K562 (cell line): ENCODE results near the gene FGD6.

Experiments
- CBFB ChIP-seq: sonication (generic); formaldehyde crosslinking; IDR thresholded peaks from 2 replicates; pipeline ENCODE4 v1.4.0; 2020; ENCODE audit warnings: mild to moderate bottlenecking, missing genetic modification reagents
- FOXJ2 ChIP-seq: fragments of 200-800 bp; sonication (Bioruptor generic); IDR thresholded peaks from 2 replicates; pipeline ENCODE4 v1.6.1; 2016; ENCODE audit warnings: missing genetic modification characterization, missing compliant biosample characterization
- HDGF ChIP-seq: fragments of 450-650 bp; IDR thresholded peaks from 2 replicates; pipeline ENCODE4 v1.6.1; 2016
- ZNF197 ChIP-seq: fragments of 200-800 bp; sonication (Bioruptor generic); IDR thresholded peaks from 2 replicates; pipeline ENCODE4 v1.6.1; 2016; ENCODE audit warnings: low read depth, missing genetic modification characterization, missing compliant biosample characterization
- ZNF707 ChIP-seq: fragments of 250-450 bp; sonication (Bioruptor Pico); conservative IDR thresholded peaks from 2 replicates; pipeline ENCODE4 v1.8.0; 2022; ENCODE audit warnings: inconsistent platforms, mild to moderate bottlenecking, moderate library complexity
- TF ChIP-seq, protein P1 (sequence below): fragments of 150-350 bp; conservative IDR thresholded peaks from 2 replicates; pipeline ENCODE4 v1.6.1; 2014; ENCODE audit warnings: low read length
- TF ChIP-seq, protein P2 (sequence below): sonication (generic); formaldehyde crosslinking; IDR thresholded peaks from 2 replicates; pipeline ENCODE4 v1.5.0; 2020; ENCODE audit warnings: missing genetic modification reagents
- TF ChIP-seq, protein P3 (sequence below): fragments of 250-450 bp; sonication (Bioruptor Pico); IDR thresholded peaks from 2 replicates; pipeline ENCODE4 v1.4.0; 2020
- TF ChIP-seq, protein P4 (sequence below): sonication (generic); formaldehyde crosslinking; IDR thresholded peaks from 2 replicates; pipeline ENCODE4 v1.8.1; 2022; ENCODE audit warnings: missing genetic modification reagents
- TF ChIP-seq, protein P5 (sequence below): sonication (generic); formaldehyde crosslinking; IDR thresholded peaks from 2 replicates; pipeline ENCODE4 v1.9.0; 2022; ENCODE audit warnings: mild to moderate bottlenecking, missing genetic modification reagents

DNA sequence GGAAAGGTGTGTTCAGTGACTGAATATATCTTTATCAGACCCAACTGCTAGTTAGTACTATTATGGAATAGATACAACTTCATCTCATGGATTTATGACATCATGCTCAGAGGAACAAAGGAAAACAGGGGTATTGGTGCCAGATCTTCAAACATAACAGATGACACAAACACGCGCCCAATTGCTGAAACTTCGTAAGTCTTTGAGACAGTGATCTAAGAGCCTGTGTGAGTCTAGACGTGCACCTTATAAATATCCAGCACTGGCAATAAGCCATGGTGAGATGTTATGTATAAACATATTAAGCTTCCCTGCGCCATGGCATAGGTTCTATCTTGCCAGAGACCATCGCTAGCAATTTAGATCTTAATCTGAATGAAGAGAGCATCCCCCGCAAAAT, 101.6 kb downstream of the FGD6 start:
- TF ChIP-seq ZNF197 (CRISPR knock-in tag), result no peak
- TF ChIP-seq, protein P1, sequence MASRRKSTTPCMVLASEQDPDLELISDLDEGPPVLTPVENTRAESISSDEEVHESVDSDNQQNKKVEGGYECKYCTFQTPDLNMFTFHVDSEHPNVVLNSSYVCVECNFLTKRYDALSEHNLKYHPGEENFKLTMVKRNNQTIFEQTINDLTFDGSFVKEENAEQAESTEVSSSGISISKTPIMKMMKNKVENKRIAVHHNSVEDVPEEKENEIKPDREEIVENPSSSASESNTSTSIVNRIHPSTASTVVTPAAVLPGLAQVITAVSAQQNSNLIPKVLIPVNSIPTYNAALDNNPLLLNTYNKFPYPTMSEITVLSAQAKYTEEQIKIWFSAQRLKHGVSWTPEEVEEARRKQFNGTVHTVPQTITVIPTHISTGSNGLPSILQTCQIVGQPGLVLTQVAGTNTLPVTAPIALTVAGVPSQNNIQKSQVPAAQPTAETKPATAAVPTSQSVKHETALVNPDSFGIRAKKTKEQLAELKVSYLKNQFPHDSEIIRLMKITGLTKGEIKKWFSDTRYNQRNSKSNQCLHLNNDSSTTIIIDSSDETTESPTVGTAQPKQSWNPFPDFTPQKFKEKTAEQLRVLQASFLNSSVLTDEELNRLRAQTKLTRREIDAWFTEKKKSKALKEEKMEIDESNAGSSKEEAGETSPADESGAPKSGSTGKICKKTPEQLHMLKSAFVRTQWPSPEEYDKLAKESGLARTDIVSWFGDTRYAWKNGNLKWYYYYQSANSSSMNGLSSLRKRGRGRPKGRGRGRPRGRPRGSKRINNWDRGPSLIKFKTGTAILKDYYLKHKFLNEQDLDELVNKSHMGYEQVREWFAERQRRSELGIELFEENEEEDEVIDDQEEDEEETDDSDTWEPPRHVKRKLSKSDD, result no peak
- TF ChIP-seq, protein P2, sequence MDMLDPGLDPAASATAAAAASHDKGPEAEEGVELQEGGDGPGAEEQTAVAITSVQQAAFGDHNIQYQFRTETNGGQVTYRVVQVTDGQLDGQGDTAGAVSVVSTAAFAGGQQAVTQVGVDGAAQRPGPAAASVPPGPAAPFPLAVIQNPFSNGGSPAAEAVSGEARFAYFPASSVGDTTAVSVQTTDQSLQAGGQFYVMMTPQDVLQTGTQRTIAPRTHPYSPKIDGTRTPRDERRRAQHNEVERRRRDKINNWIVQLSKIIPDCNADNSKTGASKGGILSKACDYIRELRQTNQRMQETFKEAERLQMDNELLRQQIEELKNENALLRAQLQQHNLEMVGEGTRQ (CRISPR knock-in tag), result no peak
- no peak for TF ChIP-seq FOXJ2 (tag)
- TF ChIP-seq, protein P3, sequence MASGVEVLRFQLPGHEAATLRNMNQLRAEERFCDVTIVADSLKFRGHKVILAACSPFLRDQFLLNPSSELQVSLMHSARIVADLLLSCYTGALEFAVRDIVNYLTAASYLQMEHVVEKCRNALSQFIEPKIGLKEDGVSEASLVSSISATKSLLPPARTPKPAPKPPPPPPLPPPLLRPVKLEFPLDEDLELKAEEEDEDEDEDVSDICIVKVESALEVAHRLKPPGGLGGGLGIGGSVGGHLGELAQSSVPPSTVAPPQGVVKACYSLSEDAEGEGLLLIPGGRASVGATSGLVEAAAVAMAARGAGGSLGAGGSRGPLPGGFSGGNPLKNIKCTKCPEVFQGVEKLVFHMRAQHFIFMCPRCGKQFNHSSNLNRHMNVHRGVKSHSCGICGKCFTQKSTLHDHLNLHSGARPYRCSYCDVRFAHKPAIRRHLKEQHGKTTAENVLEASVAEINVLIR (CRISPR knock-in tag), result no peak
- TF ChIP-seq ZNF707 (CRISPR knock-in tag), result no peak
- TF ChIP-seq, protein P4, sequence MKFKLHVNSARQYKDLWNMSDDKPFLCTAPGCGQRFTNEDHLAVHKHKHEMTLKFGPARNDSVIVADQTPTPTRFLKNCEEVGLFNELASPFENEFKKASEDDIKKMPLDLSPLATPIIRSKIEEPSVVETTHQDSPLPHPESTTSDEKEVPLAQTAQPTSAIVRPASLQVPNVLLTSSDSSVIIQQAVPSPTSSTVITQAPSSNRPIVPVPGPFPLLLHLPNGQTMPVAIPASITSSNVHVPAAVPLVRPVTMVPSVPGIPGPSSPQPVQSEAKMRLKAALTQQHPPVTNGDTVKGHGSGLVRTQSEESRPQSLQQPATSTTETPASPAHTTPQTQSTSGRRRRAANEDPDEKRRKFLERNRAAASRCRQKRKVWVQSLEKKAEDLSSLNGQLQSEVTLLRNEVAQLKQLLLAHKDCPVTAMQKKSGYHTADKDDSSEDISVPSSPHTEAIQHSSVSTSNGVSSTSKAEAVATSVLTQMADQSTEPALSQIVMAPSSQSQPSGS (CRISPR knock-in tag), result no peak
- TF ChIP-seq, protein P5, sequence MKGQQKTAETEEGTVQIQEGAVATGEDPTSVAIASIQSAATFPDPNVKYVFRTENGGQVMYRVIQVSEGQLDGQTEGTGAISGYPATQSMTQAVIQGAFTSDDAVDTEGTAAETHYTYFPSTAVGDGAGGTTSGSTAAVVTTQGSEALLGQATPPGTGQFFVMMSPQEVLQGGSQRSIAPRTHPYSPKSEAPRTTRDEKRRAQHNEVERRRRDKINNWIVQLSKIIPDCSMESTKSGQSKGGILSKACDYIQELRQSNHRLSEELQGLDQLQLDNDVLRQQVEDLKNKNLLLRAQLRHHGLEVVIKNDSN (CRISPR knock-in tag), result no peak
- TF ChIP-seq HDGF, result no peak
- TF ChIP-seq CBFB (CRISPR knock-in tag), result no peak
